ENCODE measurements around the gene CENATAC.
"Not testable (repeated sequence)": the region's sequence is repeated elsewhere in the genome, so short reads cannot be mapped to it uniquely, and the experiment has no call there.

The CENATAC gene

GRCh38 chr11:119026970-119027369 is 29.0 kb downstream of the CENATAC start:
- no peak for DNase-seq (ENCODE audit: low read depth in 2 of 2)

GRCh38 chr11:119027561-119028345 is 29.8 kb downstream of the CENATAC start:
- no peak for DNase-seq (ENCODE audit: low read depth in 2 of 2)

GRCh38 chr11:119028346-119029068 is 30.6 kb downstream of the CENATAC start:
- DNase-seq (ENCODE audit: low read depth in 2 of 2) = no peak

- no peak for DNase-seq (ENCODE audit: low read depth in 2 of 2)
Measured at GRCh38 chr11:119029069-119029339, 31.1 kb downstream of the CENATAC start.

- no peak for DNase-seq (ENCODE audit: low read depth in 2 of 2)
Measured at GRCh38 chr11:119029340-119030028, 31.5 kb downstream of the CENATAC start.

- DNase-seq (ENCODE audit: low read depth in 2 of 2) = no peak
Measured at GRCh38 chr11:119030029-119030328, 32.0 kb downstream of the CENATAC start.

- DNase-seq (ENCODE audit: low read depth in 2 of 2) = peak; percentile 99 to 100
Measured at GRCh38 chr11:119030329-119031047, 32.5 kb downstream of the CENATAC start, which contains the start of gene SLC37A4. TSS of gene SLC37A4 (minus strand) at chr11:119030877.

GRCh38 chr11:119031912-119032280 is 34.0 kb downstream of the CENATAC start:
- DNase-seq (ENCODE audit: low read depth in 2 of 2) = no peak

GRCh38 chr11:119033421-119033820 is 35.5 kb downstream of the CENATAC start:
- not testable (repeated sequence) for DNase-seq (ENCODE audit: low read depth in 2 of 2)

GRCh38 chr11:119034813-119035212 is 36.9 kb downstream of the CENATAC start:
- no peak for DNase-seq (ENCODE audit: low read depth in 2 of 2)

GRCh38 chr11:119038884-119039283 is 40.9 kb downstream of the CENATAC start:
- no peak for DNase-seq (ENCODE audit: low read depth in 2 of 2)

GRCh38 chr11:119039471-119039870 is 41.5 kb downstream of the CENATAC start:
- DNase-seq (ENCODE audit: low read depth in 2 of 2) = not testable (repeated sequence)

GRCh38 chr11:119041821-119042514 is 44.0 kb downstream of the CENATAC start:
- DNase-seq (ENCODE audit: low read depth in 2 of 2) = no peak

GRCh38 chr11:119042927-119043326 is 45.0 kb downstream of the CENATAC start:
- no peak for DNase-seq (ENCODE audit: low read depth in 2 of 2)

GRCh38 chr11:119044708-119045107 is 46.8 kb downstream of the CENATAC start:
- no peak for DNase-seq (ENCODE audit: low read depth in 2 of 2)

GRCh38 chr11:119046489-119046888 is 48.6 kb downstream of the CENATAC start:
- DNase-seq (ENCODE audit: low read depth in 2 of 2) = no peak

GRCh38 chr11:119047205-119047604 is 49.3 kb downstream of the CENATAC start:
- DNase-seq (ENCODE audit: low read depth in 2 of 2) = no peak

- DNase-seq (ENCODE audit: low read depth in 2 of 2) = no peak
Measured at GRCh38 chr11:119048644-119049043, 50.7 kb downstream of the CENATAC start.

GRCh38 chr11:119049081-119049480 is 51.1 kb downstream of the CENATAC start:
- DNase-seq (ENCODE audit: low read depth in 2 of 2) = no peak

- no peak for DNase-seq (ENCODE audit: low read depth in 2 of 2)
Measured at GRCh38 chr11:119051440-119052162, 53.7 kb downstream of the CENATAC start.
